NCI-H69 (cell line): Measurements from ENCODE around the gene LGALS7.
"Not testable (repeated sequence)": the region's sequence is repeated elsewhere in the genome, so short reads cannot be mapped to it uniquely, and the experiment has no call there.

Source experiments
- DNase-seq: peaks from one replicate; lab custom pipeline; 2025; lab: John Stamatoyannopoulos, UW

The LGALS7 gene

DNA sequence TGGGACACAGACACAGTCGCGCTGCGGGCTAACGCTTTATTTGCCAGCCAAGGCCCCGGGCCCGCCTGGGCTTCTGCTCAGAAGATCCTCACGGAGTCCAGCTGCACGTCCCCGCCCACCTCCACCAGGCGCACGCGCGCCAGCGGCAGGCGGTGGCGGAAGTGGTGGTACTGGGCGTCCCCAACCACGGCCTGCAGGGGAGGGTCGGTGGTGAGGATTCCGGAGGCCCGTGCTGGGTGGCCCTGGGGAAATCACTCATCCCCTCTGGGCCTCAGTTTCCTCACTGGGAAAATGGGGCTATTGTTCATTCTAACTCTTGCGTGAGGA, 2.4 kb downstream of the LGALS7 start:
- DNase-seq = not testable (repeated sequence)

DNA sequence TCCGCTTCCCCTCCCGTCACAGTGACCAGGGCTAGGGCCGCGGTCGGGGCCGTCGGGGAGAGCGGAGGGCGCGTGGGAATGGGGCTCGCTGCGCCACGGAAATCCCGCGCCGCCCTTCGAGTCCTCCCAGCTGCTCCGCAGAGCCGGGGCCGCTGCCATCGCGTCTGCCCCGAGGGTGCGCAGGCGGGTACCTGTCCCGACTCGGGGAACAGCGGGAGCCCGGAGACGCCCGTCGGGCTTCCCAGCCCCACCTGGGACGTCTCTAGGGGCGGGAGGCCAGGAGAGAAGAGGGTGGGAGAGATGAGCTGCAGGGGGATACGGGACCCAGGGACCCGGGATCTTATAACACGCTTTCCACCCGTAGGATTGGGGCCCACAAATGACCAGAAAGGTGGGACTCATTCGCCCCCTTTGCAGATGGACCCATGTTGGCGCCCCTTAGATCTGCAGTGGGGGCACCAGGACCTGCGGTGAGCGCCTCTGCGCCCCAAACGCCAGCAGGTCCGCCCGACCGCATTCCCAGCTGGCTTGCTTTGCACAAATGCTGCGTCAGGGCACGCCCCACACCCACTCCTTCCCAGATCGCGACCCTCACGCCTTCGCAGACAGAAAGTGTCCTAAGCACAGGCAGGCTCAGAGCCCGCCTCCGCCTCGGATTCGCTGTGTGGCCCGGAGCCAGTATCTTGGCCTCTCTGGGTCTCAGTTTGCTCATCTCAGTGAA, 2.9 kb downstream of the LGALS7 start:
- not testable (repeated sequence) for DNase-seq

DNA sequence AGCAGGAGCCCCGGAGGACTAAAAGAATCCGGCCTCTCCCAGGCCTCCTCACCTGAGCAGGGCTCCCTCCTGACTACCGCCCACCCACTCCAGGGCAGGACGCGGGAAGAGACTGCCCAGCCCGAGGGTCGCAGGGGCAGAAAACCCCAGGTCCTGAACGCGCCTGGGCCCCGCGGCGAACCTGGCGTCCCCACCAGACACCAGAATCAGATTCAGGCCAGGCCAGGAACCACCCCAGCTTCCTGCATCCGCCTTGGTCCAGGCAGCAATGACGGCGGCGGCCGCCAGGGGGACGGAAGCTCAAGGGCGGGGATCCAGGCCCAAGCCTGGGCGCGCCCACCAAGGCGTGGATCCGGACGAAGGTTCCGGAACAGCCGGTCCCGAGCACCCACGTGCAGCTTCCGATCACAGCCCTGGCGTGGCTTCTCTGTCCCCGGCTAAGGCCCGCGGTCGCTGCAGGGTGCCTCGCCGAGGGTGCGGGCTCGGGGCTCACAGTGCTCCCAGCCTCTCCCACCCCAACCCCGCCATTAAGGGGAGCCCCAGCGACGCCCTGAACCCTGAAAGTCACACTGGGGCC, 3.6 kb downstream of the LGALS7 start:
- DNase-seq = no peak

DNA sequence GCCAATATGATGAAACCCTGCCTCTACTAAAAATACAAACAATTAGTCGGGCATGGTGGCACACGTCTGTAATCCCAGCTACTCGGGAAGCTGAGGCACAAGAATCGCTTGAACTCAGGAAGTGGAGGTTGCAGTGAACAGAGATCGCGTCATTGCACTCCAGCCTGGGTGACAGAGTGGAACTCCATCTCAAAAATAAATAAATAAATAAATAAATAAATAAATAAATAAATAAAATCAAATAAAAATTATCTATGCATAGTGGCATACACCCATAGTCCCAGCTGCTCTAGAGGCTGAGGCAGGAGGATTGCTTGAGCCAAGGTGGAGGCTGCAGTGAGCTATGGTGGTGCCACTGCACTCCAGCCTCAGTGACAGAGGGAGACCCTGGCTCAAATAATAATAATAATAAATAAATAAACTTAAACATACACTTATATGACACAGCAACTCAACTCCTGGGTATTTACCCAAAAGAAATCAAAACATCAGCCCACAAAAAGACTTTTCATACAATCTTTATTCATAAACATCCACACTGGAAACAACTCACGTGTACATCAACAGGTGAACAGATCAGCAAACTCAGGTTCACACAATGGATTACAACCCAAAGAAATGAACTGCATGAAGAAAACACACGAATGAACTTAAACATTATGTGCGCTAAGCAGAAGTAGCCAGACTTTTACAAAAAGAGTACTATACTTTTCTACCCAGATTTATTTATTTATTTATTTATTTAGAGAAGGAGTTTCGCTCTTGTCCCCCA, 6.9 kb downstream of the LGALS7 start:
- no peak for DNase-seq

DNA sequence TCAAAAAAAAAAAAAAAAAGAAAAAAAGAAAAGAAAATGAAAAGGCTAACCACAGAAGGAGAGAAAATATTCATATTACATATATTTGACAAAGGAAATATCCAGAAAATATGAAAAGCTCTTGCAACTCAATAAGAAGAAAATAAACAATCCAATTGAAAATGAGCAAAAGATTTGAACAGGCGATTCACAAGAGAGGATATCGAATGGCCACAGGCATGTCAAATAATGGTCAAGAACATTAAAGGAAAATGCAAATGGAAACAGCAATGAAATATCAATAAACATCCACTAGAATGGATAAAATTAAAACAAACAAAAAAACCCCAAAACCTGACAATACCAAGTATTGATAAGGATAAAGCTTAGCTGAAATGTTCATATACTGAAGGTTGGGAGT, 8.1 kb downstream of the LGALS7 start:
- DNase-seq = no peak

DNA sequence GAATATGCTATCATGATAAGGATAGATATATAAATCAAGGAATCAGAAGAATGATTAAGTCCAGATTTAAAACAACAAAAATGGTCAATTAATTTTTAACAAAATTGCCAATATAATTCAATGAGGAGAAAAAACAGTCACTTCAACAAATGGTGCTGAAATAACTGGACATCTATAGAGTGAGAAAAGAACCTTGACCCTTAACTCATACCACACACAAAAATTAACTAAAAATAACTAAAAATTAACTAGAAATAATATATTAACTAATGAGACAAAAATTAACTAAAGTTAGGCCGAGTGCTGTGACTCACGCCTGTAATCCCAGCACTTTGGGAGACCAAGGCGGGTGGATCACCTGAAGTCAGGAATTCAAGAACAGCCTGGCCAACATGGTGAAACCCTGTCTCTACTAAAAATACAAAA, 9.5 kb downstream of the LGALS7 start:
- no peak for DNase-seq

DNA sequence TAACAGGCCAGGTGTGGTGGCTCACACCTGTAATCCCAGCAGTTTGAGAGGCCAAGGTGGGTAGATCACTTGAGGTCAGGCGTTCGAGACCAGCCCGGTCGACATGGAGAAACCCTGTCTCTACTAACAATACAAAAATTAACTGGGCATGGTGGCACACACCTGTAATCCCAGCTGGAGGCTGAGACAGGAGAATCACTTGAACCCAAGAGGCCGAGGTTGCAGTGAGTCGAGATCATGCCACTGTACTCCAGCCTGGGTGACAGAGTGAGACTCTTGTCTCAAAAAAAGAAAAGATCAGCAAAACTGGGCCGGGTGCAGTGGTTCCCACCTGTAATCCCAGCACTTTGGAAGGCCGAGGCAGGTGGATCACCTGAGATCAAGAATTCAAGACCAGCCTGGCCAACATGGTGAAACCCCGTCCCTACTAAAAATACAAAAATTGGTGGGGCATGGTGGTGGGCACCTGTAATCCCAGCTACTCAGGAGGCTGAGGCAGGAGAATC, 11.4 kb downstream of the LGALS7 start:
- not testable (repeated sequence) for DNase-seq

DNA sequence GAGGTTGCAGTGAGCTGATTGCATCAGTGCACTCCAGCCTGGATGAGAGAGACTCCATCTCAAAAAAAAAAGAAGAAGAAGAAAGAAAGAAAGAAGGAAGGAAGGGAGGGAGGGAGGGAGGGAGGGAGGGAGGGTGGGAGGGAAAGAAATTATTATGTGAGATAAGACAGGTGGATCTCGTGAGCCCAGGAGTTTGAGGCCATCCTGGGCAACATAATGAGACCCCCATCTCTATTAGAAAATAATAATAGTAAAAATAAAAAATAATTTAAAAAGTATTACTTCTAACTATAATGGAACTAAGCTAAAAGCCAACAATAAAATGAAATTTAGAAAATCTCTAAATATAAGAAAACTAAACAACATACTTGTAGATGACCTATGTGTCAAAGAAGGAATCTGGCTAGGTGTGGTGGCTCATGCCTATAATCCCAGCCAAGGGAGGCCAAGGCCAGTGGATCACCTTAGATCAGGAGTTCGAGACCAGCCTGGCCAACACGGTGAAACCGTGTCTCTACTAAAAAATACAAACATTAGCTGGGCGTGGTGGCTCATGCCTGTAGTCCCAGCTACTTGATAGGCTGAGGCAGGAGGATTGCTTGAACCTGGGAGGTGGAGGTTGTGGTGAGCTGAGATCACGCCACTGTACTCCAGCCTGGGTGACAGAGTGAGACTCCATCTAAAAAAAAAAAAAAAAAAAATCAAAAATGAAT, 12.4 kb downstream of the LGALS7 start:
- DNase-seq = not testable (repeated sequence)

DNA sequence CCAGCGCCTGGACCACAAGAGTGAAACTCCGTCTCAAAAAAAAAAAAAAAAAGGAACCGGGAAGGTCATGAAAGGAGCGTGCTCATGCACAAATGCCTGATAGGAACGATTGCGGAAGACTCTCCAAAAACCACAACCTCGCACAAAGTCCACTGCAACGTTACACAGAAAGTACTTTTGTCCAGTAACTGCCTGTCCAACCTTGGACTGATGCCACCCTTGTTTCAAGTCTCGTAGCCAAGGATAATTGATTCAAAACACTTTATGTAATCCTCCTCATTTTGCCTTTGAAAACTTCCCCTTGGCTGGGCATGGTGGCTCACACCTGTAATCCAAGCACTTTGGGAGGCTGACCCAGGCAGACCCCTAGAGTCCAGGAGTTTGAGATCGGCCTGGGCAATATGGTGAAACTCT, 13.7 kb downstream of the LGALS7 start:
- no peak for DNase-seq

DNA sequence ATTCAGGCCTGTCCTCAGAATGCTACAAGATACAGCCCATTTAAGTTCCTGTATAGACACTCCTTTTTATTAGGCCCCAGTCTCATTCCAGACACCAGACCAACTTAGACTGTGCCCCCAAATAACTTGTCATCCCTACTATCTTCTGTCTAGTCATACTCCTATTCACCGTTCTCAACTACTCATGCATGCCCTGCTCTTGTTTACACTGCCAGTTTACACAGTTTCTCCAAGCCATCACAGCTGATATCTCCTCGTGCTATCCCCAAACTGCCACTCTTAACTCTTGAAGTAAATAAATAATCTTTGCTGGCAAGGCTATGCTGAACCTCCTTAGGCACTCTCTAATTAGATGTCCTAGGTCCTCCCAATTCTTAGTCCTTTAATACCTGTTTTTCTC, 19.1 kb downstream of the LGALS7 start:
- not testable (repeated sequence) for DNase-seq

DNA sequence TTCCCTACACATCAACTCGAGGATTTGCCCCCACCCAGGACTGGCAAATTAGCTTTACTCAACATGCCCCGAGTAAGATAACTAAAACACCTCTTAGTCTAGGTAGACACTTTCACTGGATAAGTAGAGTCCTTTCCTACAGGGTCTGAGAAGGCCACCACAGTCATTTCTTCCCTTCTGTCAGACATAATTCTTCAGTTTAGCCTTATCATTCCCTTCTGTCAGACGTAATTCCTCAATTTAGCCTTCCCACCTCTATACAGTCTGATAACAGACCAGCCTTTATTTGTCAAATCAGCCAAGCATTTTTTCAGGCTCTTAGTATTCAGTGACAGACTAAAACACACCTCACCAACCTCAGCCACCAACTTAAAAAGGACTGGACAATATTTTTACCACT, 19.5 kb downstream of the LGALS7 start:
- not testable (repeated sequence) for DNase-seq

DNA sequence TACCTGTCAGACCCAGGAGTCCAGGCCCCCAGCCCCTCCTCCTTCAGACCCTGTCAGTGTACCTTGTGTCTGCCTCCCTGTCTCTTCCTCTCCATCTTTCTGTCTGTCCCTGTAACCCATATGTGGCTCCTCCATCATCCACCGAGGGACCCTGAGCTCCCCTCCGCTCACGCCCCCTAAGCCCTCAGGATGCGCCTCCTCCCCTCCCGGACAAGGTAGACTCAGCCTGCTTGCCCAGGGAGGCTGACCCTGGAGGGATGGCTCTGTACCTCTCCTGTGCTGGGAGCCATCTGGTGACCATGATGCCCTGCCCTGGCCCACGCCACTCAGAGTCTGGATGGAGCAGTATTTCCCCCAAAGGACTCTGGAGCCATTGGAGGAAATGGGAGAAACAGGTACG, 28.0 kb downstream of the LGALS7 start:
- DNase-seq = no peak

DNA sequence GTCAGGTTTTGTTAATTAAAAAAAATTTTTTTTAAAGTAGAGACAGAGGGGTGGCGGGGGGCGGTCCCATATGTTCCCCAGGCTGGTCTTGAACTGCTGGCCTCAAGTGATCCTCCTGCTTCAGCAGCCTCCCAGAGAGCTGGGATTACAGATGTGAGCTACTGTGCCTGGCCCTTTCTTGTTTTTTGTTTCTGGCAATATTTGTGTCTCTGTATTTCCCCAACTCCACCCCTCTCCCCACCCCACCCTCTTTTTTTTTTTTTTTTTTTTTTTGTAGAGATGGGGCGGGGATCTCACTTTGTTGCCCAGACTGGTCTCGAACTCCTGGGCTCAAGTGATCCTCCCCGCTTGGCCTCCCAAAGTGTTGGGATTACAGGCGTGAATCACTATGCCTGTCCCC, 28.4 kb downstream of the LGALS7 start:
- DNase-seq = no peak

DNA sequence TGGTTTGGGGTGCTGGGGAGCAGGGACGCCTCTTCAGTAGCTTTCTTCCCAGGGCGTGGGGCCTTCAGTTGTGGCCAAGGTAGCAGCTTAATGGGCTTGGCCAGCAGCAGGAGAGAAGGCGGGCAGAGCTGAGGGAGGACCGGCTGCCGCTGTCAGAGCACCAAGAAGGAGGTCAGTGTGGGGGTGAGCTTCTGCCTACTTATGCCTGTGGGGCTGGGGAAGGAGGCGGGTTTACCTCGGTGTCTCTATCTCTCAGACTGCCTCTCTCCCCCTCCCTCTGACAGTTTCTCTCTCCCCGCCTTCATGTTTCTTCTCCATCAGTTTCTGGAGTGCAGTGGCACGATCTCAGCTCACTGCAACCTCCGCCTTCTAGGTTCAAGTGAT, 29.0 kb downstream of the LGALS7 start, which contains the start of gene CAPN12:
Gene CAPN12, minus strand, starts transcription at position 177 of the 384 bp plus-strand sequence. CDS start 309 bp downstream, outside the sequence.
- DNase-seq = no peak

DNA sequence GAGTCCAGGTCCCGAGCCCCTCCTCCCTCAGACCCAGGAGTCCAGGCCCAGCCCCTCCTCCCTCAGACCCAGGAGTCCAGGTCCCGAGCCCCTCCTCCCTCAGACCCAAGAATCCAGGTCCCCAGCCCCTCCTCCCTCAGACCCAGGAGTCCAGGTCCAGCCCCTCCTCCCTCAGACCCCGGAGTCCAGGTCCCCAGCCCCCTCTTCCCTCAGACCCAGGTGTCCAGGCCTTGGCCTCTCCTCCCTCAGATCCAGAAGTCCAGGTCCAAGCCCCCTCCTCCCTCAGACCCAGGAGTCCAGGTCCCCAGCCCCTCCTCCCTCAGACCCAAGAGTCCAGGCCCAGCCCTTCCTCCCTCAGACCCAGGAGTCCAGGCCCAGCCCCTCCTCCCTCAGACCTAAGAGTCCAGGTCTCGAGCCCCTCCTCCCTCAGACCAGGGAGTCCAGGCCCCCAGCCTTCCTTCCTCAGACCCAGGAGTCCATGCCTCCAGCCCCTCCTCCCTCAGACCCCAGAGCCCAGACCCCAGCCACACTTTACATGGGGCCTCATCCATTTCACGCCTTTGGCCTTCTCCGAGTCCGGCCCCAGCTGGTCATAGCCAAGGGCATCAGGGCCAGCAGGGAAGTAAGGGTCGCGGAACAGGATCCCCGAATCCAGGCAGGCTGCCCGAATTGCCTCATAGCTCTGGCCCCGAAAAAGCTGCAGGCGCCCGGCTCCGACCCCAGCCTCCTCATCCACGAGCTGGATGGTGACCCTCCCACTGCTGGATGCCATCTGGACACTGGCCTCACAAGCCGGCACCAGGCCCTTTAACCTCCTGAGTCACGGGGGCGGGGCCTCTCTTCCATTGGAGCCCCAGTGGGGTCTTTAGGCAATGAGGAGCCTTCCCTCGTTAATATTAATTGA, 29.7 kb downstream of the LGALS7 start:
- no peak for DNase-seq

DNA sequence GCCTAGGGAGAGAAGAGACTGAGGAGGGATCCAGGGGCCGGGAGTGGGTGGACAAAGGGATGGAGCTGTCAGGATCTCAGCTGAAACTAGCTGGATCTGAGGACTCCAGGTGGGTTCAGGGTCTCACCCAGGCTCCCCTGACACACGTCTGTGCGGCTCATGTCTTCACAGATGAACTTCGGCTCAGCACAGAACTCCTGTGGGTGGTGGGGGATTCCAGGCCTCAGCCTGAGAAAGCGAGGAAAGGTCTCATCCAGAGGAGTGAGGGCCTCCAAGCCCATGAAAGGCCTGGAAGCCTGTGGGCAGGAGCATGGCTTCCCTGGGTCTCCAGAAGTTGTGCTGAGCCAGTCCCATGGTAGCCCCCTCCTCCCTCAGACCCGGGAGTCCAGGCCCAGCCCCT, 30.4 kb downstream of the LGALS7 start:
- DNase-seq = no peak

DNA sequence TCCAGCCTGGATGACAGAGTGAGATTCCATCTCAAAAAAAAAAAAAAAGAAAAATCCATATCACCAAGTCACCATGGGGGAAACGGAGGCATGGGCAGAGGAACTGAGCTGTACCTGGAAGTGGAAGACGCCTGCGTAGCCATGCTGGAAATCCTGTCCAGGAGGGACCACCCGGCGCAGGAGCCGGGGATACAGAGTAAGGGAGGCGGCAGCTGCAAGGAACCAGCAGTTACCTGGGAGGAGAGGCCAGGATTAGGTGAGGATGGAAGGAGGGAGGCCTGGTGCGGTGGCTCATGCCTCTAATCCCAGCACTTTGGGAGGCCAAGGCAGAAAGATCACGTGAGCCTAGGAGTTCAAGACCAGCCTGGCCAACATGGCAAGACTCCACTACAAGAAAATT, 31.0 kb downstream of the LGALS7 start:
- no peak for DNase-seq

DNA sequence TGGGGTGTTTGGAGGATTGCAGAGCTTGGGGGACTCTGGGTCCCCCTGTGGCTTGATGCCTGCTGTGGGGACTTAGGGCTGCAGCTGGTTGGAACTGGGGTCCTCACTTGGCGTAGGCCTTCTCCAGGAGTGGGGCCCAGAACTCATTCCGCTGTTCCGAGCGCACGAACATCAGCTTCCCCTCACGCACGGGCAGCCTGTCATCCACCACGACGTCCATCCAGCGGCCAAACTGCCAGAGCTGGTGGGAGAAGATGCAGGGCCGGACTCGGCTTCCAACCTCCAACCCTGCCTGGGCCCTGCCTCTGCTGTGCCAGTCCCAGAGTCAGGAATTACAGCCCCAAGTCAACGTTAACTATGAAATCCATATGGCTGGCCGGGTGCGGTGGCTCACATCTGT, 31.6 kb downstream of the LGALS7 start:
- DNase-seq = no peak

DNA sequence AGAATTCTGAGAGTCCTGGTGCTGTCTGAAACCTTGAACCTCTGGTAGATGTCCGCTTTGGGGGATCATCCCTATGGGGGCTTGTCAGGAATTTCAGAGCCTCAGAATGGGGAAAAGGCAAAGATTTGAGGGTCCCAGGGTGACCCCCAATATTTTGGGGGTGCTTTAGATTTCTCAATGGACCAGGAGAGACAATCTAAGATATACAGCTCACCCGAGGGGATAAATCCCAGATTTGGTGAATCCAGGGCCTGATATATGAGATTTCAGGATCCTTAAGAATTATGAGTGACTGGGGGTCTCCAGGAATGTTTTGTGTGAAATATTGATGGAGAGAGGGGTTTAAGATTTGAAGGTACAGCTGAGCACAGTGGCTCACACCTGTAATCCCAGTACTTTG, 32.4 kb downstream of the LGALS7 start:
- DNase-seq = no peak

DNA sequence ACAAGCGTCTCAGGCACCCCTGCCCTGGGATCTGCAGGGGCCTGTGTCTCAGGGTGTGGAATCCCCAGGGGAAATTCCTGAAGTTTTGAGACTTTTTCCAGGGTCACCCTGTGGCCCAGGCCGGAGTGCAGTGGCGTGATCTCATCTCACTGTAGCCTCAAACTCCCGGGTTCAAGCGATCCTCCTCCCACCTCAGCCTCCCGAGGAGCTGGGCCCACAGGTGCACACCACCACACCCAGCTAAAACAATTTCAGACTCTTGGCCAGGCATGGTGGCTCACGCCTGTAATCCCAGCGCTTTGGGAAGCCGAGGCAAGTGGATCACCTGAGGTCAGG, 33.1 kb downstream of the LGALS7 start:
- DNase-seq = no peak

DNA sequence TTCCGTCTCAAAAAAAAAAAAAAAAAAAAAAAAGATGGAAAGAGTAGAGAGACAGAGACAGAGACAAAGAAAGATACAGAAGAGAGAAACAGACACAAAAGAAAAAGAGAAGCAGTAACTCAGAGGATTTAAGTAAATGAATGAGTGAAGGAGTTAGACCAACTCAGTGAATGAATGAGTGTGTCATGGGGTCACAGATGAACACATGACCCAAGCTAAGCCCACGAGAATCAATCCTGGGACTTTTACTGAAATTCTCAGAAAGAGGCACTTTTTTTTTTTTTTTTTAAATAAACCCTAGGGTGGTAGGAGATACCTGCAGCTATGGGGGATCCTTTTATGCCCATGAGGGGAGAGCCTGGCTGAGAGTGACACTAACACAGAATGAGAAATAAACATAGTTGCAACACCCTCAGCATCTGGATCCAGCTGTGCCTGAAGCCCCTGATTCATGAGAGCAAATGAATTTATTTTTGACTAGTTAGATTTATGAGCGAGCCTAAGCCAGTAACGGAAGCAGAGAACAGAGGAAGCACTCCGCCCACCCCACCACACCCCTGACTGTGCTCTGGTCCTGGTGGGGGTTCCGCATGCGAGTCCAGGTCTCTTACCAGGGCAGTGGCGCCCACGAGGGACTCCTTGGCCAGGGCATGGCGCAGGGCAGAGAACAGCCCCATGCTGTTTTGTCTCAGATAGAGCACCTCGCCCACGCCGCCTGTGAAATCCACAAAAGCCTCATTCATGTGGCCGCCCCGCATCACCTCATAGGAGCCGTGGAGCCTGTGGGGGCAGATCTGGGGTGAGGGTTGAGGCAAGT, 33.7 kb downstream of the LGALS7 start:
- no peak for DNase-seq
